HCT116 (cell line): Measurements from ENCODE around the gene SUN5. TPM values are rescaled to one million over a fixed set of nuclear protein-coding genes. Genes with fewer than 3 reads are reported as not detected.

ENCODE experiments used
- ATAC-seq: fragments of 200-7000 bp; cut with Tn5 transposase; 2 replicates; pipeline ENCODE4 v1.9.1; 2020; ENCODE audit warnings: mild to moderate bottlenecking, moderate library complexity
- BruUV-seq: library from RNA; stranded (reverse); fragments of 400-500 nt; replicated peaks from 2 replicates; lab custom pipeline; 2021; lab: Mats Ljungman, UMichigan
- CTCF ChIA-PET: fragments of 300-600 bp; sonication (Branson Sonifier 250); formaldehyde crosslinking; loops from one replicate; lab custom pipeline; 2021; ENCODE audit warnings: antibody characterized with exemption; lab: Charles Lee
- POLR2A ChIA-PET: fragments of 300-600, 350-600 bp; sonication (Branson Sonifier 250); formaldehyde crosslinking; loops from one replicate; lab custom pipeline; 2021; ENCODE audit warnings: antibody characterized with exemption; lab: Charles Lee
- RAD21 ChIA-PET, 2 experiments: fragments of 300-600 bp; sonication (Branson Sonifier 250); formaldehyde crosslinking; loops; one replicate each; lab custom pipeline; 2023; ENCODE audit warnings: low total read pairs in 2 of 2; ENCODE audit not compliant: uncharacterized antibody in 2 of 2, unreplicated experiment in 2 of 2, low non-redundant PET in 1 of 2; lab: Charles Lee
- DNase-seq: peaks from one replicate; pipeline ENCODE4 v3.0.0-alpha.2; 2010; ENCODE audit warnings: low read depth, low spot score
- H2AFZ ChIP-seq: fragments of 200-600 bp; shearing (Covaris generic), sonication (generic); 2 replicates; pipeline ENCODE4 v1.6.1; 2017; ENCODE audit warnings: low read depth, mixed run types, mixed read lengths, antibody characterized with exemption, low read length; ENCODE audit not compliant: poor library complexity, severe bottlenecking
- H3K27ac ChIP-seq: 2 replicates; pipeline ENCODE4 v1.5.1; 2012; ENCODE audit warnings: low read depth, low read length
- H3K27me3 ChIP-seq: fragments of 200-600 bp; sonication (generic); 2 replicates; pipeline ENCODE4 v1.6.1; 2016; ENCODE audit warnings: mixed run types, low read length, mixed read lengths; ENCODE audit not compliant: insufficient read depth
- H3K36me3 ChIP-seq, 2 experiments: fragments of 200-500 bp in 1 of 2; fragments of 200-600 bp in 1 of 2; sonication (Bioruptor generic) in 1 of 2; sonication (generic) in 1 of 2; 2 replicates each; pipeline versions ENCODE4 v1.5.1 to v1.6.1; 2014 to 2016; ENCODE audit warnings: low read length in 2 of 2, inconsistent platforms in 1 of 2, mixed read lengths in 1 of 2, mixed run types in 1 of 2; ENCODE audit not compliant: insufficient read depth in 2 of 2, control insufficient read depth in 1 of 2
- H3K4me1 ChIP-seq, 2 experiments: fragments of 200-600 bp in 1 of 2; sonication (generic) in 1 of 2; 2 replicates each; pipeline versions ENCODE4 v1.5.1 to v1.6.1; 2012 to 2017; ENCODE audit warnings: low read length in 2 of 2, inconsistent platforms in 1 of 2, mild to moderate bottlenecking in 1 of 2, mixed read lengths in 1 of 2, mixed run types in 1 of 2, moderate library complexity in 1 of 2; ENCODE audit not compliant: insufficient read depth in 2 of 2, control insufficient read depth in 1 of 2
- H3K4me2 ChIP-seq: fragments of 200-600 bp; sonication (generic); 2 replicates; pipeline ENCODE4 v1.6.1; 2017; ENCODE audit warnings: mixed run types, low read length, mixed read lengths
- H3K4me3 ChIP-seq, 2 experiments: fragments of 200-600 bp in 1 of 2; sonication (generic) in 1 of 2; replicated peaks in 1 of 2; 2 replicates each; pipeline ENCODE4 v1.5.1; 2011 to 2016; ENCODE audit warnings: low read length in 2 of 2, control low read depth in 1 of 2, low read depth in 1 of 2, mild to moderate bottlenecking in 1 of 2, mixed read lengths in 1 of 2, mixed run types in 1 of 2
- H3K79me2 ChIP-seq: fragments of 200-600 bp; sonication (generic); 2 replicates; pipeline ENCODE4 v1.6.1; 2017; ENCODE audit warnings: mild to moderate bottlenecking, mixed run types, low read length, moderate library complexity, mixed read lengths; ENCODE audit not compliant: insufficient read depth
- H3K9ac ChIP-seq: fragments of 200-600 bp; sonication (generic); 2 replicates; pipeline ENCODE4 v1.6.1; 2016; ENCODE audit warnings: low read length, mixed read lengths
- H3K9me2 ChIP-seq: fragments of 200-600 bp; sonication (generic), shearing (Covaris generic); 2 replicates; pipeline ENCODE4 v1.6.1; 2017; ENCODE audit warnings: mixed run types, mild to moderate bottlenecking, moderate library complexity; ENCODE audit not compliant: insufficient read depth
- H3K9me3 ChIP-seq, 2 experiments: fragments of 200-500 bp in 1 of 2; fragments of 200-600 bp in 1 of 2; sonication (Bioruptor generic) in 1 of 2; sonication (generic) in 1 of 2; 2 replicates each; pipeline ENCODE4 v1.6.1; 2014 to 2017; ENCODE audit warnings: low read length in 2 of 2, mixed read lengths in 2 of 2, inconsistent platforms in 1 of 2, low read depth in 1 of 2, mild to moderate bottlenecking in 1 of 2, mixed run types in 1 of 2, moderate library complexity in 1 of 2; ENCODE audit not compliant: control insufficient read depth in 1 of 2, insufficient read depth in 1 of 2
- H4K20me1 ChIP-seq: fragments of 200-600 bp; sonication (generic), shearing (Covaris generic); 2 replicates; pipeline ENCODE4 v1.6.1; 2017; ENCODE audit warnings: mixed run types, mild to moderate bottlenecking, moderate library complexity; ENCODE audit not compliant: insufficient read depth
- CBX3 ChIP-seq: IDR thresholded peaks from 2 replicates; pipeline ENCODE4 v1.6.1; 2012; ENCODE audit warnings: low read depth
- FOSL1 ChIP-seq: IDR thresholded peaks from 2 replicates; pipeline ENCODE4 v1.6.1; 2012; ENCODE audit warnings: low read depth
- TCF7L2 ChIP-seq: IDR thresholded peaks from 2 replicates; pipeline ENCODE4 v1.7.0; 2011; ENCODE audit warnings: borderline replicate concordance, inconsistent platforms; ENCODE audit not compliant: insufficient read depth, insufficient read length; ENCODE audit errors: extremely low read depth
- YY1 ChIP-seq: IDR thresholded peaks from 2 replicates; pipeline ENCODE4 v1.6.1; 2011; ENCODE audit warnings: low read length, low read depth, moderate library complexity, mild to moderate bottlenecking; ENCODE audit not compliant: insufficient replicate concordance; ENCODE audit errors: extremely low read depth
- ZFX ChIP-seq: fragments of 450-650 bp; IDR thresholded peaks from 2 replicates; pipeline ENCODE4 v1.6.1; 2017
- intact Hi-C: fragments of 100-400 bp; cut with micrococcal nuclease; formaldehyde crosslinking; loops from 2 replicates; pipeline ENCODE4 v1.10.0; 2022
- total RNA-seq: library from RNA; stranded (reverse); gene quantifications from one replicate; pipeline ENCODE4 v1.2.1, GENCODE V29; 2021; ENCODE audit not compliant: unreplicated experiment
- TF ChIP-seq, protein P1 (sequence below): IDR thresholded peaks from 2 replicates; pipeline ENCODE4 v1.6.1; 2012

Gene SUN5
- total RNA-seq, 1 experiment from 2014 or later: not detected

DNA sequence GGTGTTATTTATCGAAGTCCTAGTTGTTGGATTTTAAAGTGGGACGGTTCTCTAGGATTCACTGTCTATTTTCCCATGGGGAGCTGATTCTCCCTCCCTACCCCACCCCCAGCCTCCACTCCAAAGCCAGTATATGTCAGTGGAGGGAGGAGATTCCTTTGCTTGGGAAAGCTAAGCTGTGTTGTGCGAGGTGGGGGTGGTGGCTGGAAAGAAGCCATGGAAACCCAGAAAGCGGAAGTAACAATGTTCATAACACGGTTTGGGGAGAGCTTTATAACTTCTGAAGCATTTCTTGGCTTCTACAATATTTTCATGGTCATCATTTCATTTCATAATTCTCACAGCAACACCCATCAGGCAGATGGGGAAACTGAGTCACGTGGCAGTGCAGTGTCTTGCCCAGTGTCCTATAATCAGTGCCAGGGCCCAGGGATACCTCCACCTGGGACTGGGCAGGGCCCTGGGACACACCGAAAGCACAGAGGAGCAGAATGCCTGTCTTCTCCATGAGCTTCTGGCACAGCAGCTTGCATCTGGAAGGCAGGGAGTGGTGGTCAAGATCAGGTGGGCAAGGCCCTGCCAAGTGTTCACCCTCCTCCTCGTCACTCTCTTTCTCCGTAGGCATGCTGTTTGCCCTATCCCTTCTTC lies 4.5 kb downstream of the SUN5 start:
- Histone ChIP-seq H3K27ac (no peak overlapping the region), H3K9me3 (peaks cover 0 to 3% of the 10 kb centered on the region in 2 experiments; a peak in 1 of 4 replicates), H3K4me3 (no peak overlapping the region), H3K36me3 (no peaks in the 10 kb centered on the region), H4K20me1 (no peaks in the 10 kb centered on the region), H3K4me1 (peaks cover 0 to 3% of the 10 kb centered on the region in 2 experiments; a peak in 1 of 4 replicates), H3K9me2 (no peaks in the 10 kb centered on the region), H3K4me2 (no peak overlapping the region), H2AFZ (no peak overlapping the region), H3K27me3 (no peaks in the 10 kb centered on the region), H3K9ac (no peak overlapping the region), H3K79me2 (no peaks in the 10 kb centered on the region)
- no TSS peak for BruUV-seq
- TF ChIP-seq YY1: no peak
- TF ChIP-seq, protein P1, sequence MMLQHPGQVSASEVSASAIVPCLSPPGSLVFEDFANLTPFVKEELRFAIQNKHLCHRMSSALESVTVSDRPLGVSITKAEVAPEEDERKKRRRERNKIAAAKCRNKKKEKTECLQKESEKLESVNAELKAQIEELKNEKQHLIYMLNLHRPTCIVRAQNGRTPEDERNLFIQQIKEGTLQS: no peak
- no peak for TF ChIP-seq CBX3
- TF ChIP-seq TCF7L2: no peak
- TF ChIP-seq ZFX: no peak
- ChIA-PET RAD21 (no interaction called here), CTCF (no interaction called here), POLR2A (no interaction called here)
- no peak for ATAC-seq
- DNase-seq: no peak
- intact Hi-C loops: no loop called here

DNA sequence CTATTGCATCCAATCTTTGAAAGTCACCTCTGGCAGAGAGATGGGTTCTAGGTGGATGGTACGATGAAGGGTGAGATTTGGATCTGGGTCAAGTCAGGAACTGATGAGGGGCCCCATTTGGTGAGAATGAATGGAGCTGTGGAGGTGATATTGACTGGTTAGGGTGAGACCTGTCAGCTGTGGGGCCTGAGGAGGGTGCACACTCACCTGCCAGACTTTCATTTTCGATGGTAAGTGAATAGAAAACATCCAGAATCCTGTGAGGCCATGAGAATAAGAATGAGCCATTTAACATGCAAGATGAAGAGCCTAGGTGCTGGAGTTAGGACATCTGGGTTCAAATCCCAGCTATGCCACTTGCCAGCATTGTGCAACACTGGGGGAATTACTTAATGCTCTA lies 6.8 kb downstream of the SUN5 start:
- CTCF ChIA-PET: no interaction called here
- ATAC-seq: no peak
- no TSS peak for BruUV-seq
- POLR2A ChIA-PET: no interaction called here
- Histone ChIP-seq H3K9ac (no peak overlapping the region), H3K27ac (no peak overlapping the region), H3K4me3 (no peak overlapping the region), H3K4me1 (peaks cover 0 to 3% of the 10 kb centered on the region in 2 experiments; a peak in 1 of 4 replicates), H3K4me2 (no peak overlapping the region), H4K20me1 (no peaks in the 10 kb centered on the region), H3K9me2 (no peaks in the 10 kb centered on the region), H3K79me2 (no peaks in the 10 kb centered on the region), H3K36me3 (no peaks in the 10 kb centered on the region), H3K9me3 (peaks cover 0 to 3% of the 10 kb centered on the region in 2 experiments; a peak in 1 of 4 replicates), H3K27me3 (no peaks in the 10 kb centered on the region), H2AFZ (no peak overlapping the region)
- no peak for DNase-seq
- intact Hi-C loops: no loop called here
- RAD21 ChIA-PET: no interaction called here
- no peak for TF ChIP-seq FOSL1
